GM18498 (cell line): Measurements from ENCODE around the gene POU2F2.

ENCODE experiments used
- ATAC-seq: cut with Tn5 transposase; IDR thresholded peaks from one replicate; pipeline ENCODE4 v1.9.1; 2021; ENCODE audit warnings: mild to moderate bottlenecking, moderate library complexity; ENCODE audit not compliant: unreplicated experiment

The POU2F2 gene

DNA sequence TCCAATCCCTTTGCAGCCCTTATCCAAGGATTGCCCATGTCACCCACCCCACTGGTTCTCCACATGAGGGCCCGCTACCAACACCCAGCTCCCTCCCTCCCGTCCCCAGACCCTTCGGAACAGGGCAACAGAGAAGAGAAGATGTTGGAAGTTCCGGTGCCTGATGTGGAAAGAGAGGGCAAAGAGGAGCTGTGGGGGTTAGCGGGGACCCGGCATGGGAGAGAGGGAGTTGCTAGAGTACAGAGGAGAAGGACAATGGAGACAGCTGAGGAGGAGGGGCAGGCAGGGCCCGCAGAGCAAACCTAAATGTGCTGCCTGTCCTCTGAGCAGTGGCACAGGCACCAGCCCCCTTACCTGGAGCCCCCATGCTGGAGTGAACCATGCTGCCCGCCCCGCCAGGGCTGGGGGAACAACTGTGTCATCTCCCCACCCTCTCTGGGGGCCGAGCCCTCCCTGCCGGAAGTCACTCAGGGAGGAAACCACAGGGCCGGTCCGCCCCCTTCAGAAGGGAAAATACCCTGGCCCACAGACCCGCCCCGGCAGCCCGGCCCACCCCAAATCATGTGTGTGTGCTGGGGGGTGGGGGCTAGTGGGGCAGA is at the start of gene POU2F2:
Gene POU2F2, minus strand, starts transcription at position 417 of the 599 bp plus-strand sequence. Its CDS starts 35 bp downstream, at position 382.
- ATAC-seq = peak; percentile 45

DNA sequence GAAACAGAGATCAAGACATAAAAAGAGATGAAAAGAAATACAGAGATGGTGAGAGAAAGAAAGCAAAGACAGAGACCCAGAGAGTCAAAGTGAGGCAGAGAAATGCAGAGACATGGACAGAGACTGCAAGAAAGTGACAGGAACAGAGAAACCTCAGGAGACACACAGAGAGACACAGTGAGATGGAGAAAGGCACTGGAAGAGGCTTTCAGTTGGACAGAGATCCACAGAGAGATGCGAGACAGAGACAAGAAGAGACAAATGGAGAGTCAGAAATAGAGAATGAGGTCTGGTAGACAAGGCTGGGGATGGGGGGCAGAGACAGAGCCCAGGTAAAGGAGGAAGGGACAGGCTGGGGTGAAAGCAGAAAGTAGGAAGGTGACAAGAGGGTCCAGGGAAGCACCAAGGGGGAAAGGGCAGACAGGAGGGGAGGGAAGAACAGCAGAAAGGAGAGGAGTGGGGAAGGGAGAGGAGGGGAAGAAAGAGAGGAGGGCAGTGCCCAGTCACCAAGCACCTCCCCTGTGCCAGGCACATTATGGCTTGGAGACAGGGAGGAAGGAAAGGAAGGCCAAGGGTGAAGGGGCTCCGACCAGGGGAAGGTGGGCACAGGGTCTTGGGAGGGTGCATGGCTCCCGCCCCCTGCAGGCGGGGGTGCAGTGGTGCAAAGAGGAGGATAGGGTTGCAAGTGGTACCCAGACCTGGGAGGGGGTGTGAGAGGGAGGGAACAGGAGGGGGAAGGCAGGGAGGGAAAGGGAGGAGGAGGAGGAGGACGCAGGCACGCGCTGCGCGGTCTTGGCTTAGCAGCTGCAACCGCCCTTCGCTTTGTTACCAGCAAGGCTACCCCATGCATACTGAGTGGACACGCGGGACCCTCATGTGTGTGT is 46.8 kb upstream of the POU2F2 start:
- ATAC-seq = no peak

DNA sequence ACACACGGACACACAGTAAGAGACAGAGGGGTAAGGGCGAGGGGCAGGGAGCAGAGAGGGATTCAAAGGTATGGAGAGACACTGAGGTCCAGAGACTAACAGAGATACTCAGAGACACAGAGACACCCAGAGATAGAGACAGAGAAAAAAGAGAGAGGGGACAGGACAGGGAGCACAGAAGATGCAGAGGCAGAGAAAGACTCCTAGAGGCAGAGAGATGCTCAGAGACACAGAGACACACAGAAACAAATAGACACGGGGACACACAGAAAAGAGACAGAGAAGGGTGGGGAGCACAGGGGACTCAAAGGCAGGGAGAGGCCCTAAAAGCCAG is 45.4 kb upstream of the POU2F2 start:
- ATAC-seq = no peak

DNA sequence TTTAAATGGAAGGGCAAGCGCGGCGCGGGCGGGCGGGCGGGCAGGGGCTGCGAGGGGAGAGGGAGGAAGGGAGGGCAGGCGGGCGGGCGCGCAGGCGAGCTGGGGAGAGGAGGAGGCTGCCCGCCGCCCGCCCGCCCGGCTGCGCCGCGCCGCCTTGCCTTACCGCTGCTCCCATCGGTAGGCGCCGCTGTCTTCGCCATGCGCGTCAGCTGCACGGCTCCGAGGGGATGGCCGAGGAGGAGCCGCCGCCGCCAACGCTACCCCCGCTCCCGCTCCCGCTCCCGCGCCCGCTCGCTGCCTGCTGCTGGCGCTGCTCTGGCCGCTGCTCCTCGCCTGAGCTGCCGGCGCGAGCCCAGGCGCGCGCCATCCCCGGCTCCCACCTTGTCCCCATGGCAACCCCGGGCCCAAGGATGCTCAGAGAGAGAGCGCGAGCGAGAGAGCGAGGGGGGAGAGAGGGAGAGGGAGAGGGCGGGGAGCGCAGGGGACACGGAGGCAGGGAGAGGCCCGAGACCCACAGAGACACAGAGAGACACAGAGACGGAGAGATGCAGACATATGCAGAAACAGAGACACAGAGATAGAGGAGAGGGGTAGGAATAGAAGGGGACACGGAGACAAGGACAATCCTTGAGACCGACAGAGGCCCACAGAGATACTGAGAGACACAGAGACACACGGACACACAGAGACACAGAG is 44.9 kb upstream of the POU2F2 start:
- ATAC-seq = peak; percentile 63

DNA sequence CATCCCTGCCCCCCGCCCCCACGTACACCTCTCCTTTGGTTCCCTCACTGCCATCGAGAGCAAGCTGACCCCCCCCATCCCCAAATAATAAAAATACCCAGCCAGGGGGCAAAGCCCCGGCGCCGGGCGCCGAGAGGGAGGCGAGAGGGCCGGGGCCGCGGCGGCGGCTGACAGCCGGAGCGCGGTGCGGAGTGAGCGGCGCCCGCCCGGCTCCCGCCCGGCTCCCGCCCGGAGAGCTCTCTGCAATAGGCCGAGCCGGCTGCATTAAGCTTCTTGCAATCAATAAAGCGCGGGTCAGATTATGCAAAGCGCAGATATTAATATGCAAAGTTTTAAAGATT is 44.4 kb upstream of the POU2F2 start:
- peak; percentile 21 for ATAC-seq

DNA sequence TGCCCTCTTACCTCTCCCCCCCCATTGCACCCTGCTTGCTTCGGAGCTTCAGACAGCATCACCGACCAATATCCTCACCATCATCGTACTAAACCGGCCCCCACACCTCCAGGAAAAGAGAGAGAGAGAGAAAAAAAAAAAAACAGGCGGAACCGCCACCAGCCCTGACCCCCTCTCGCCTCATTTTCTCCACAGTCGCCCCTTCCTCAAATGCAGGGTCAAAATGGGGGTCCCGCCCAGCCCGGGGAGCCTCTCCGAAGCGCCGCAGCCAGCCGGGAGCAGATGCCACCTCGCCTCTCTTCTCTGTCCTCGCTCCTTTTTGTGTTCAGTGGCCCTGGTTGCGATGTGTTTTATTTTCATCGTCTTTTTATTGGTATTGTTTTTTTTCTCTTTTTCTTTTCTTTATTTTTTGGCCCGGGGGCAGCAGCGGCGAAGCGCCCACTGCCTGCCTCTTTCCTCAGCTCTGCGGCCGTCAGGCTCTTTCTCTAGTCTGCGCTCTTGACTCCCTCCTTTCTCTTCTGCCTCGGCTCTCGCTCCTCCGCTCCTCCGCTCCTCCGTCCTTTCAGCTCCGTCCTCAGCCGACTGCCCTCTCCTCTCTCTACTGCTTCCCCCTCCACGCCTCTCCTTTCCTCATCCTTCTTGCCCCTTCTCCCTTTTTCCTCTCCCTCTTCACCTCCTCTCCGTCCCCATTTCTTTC is 43.9 kb upstream of the POU2F2 start:
- ATAC-seq = no peak

DNA sequence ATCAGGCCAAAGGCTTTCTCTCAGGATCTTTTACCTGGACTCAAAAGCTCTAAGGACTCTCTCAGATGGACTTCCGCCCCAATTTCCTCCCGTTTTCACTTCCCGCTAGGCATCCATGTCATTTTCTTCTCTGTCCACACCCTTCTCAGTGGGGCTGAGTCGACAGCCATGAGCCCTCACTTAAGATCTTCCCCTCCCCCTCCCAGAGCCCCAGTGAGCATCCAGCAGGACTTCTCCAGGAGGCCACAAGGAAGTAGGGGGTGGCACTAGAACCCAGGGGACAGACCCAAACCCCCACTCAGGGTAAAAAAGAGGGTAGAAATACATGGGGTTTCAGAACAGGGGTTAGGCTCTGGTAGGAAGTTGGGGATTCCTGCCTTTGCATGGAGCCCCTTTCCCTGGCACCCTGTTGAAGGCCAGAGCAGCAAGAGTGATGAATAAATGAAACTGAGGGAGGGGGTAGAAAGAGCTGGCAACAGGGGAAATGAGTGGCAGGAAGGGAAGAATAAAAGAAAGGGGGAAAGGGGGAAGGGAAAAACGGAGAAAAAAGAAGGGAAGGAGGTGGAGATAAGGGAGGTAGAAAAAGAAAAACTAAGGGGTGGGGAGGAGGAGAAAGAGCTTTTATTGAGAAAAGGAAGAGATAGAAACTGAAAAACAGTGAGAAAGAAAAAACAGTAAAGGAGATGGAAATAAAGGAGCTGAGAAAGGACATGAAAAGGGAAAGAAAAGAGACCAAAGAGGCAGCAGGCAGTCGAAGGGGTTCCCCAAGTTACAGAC is 42.9 kb upstream of the POU2F2 start:
- no peak for ATAC-seq

DNA sequence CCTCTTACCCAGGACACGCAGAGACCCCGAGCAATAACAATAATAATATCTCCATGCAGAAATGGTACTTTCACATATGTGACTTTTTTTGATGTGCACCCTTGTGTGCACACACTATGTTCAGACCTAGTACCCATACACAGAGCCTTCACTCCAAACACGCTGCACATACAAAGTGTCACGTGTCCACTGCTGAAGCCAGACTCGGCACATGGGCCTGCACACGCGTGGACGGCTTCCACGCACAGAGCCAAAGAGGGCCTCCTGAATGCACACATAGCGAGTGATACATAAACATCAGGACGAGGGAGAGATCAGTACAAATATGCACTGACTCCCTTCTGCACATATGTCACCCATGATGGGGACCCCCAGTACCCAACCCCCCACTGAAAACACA is 41.9 kb upstream of the POU2F2 start:
- ATAC-seq = no peak

DNA sequence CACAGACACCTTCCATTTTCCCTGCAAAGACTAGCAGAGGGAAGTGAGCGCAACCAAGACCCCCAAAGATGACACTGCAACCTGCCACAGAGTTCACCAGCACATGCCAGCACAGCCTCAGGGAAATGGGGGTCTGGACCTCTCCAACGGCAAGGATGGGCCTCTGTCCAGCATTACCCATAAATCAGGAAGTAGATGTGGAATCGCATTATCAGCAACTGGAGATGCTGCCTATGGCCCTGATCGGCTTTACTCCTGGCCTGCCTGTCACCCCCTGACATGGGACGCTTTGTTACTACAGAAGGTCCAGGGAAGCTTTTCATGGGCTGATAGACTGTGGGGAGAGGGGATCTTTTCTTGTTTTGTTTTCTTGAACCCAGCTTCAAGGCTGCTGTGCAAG is 41.4 kb upstream of the POU2F2 start:
- no peak for ATAC-seq

DNA sequence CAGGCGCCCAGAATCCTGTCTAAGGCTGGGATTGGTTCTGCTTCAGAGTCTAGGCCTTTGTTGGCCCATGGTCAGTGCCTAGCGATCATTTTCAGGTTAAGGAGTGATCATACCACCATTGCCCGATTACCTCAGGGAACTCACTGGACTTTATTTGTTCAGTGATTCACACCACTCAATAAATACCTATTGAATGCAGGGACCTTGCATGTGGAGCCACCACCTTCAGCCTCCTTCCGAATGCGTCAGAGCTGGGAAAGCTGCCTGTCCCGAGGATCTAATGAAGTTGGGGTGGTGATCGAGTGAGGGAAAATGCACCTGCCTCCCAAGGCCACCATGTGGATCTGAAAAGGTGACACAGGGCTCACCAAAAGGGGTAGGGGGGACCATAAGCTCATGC is 40.0 kb upstream of the POU2F2 start:
- ATAC-seq = no peak

DNA sequence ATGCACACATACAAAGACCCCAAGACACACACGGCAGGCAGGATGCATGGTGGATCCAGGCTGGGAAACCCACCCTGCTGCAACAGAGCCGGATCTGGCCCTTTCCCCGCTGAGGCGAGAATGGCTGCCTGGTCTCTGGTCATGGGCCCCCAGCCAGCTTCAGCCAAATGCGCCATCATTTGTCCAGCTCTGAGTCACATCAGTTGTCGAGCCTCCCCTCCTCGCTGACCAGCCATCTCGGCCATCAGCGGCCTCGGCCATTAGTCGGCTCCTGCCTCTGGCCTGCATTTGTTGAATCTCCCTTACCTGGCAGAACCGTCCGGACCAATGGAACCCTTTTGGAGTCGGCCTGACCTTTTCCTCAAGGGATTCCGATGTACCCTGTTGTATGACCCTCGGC is 38.5 kb upstream of the POU2F2 start:
- ATAC-seq = no peak

DNA sequence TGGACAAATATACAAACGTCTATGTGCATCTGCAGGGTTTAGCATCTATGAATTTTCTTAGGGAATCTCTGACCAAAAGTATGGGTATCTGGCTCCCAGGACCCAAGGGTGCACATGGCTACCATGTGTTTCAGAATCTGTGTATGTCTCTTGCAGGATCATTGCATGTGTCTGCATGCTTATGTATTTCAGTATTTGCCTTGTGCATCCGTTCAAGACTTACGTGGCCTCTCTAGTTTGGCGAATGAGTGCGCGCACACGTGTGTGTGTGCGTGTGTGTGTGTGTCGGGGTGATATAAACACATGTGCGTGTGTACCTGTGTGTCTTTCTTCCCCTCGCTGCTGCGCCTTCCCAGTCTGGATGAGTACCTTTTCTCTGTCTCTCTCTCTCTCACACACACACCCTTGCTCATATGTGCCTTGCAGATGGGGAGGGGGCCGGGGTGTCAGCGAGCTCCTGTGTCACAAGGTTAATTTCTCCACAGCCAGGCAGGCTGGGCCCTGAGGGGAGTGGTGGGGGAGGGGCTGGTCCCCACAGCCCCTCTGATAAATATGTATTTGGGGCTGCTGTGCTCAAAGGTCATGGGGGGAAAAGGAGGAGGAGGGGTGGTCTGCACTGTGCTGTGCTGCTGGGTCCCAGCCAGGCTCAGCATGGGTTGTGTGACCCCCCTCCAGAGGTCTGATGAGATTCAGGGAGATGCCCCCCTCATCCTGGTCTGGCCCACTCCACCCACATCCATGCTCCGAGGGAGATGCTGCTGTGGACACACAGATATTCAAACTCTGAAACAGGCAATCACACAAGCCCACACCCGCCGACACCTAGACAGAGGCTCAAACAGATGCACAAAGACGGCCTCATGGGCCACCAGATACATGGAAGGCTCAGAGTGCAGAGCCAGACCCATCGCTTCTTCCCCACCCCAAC is 37.5 kb upstream of the POU2F2 start:
- ATAC-seq = no peak

DNA sequence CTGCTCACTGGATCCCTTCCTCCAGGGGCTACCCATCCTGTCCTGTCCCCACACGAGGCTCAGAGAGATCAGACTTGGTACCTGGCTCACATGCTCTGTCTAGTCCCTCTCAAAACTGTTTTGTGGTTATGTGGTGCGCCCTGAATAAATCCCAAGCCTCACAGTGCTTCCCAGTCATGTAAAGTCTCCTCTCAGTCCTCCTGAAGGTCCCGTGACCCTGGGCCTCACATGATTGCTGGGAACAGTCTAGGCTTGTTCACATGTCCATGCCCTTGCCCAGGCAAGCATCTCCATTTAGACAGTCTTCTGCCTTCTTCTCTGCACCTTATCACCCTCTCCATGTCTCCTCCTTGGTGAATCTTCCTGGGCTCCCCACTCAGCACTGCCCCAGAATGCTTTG is 36.0 kb upstream of the POU2F2 start:
- no peak for ATAC-seq

DNA sequence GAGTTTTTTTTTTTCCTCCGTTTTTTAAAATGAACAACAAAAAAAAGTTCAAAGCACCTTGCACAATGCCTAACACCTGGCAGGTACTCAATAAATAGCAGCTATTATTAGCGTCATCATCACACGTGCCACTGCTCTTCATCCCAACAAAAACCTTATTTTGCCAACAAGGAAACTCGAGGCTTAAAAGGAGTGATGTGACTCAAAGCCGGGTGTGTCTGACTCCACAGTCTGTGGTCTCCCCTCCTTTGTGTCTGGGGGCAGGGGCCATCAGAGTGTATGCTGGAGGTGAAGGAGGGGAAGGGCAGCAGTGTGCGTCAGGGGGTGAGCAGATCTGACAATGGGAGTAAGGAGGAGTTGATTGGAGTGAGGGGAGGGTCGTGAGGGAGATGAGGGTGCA is 34.1 kb upstream of the POU2F2 start:
- no peak for ATAC-seq

DNA sequence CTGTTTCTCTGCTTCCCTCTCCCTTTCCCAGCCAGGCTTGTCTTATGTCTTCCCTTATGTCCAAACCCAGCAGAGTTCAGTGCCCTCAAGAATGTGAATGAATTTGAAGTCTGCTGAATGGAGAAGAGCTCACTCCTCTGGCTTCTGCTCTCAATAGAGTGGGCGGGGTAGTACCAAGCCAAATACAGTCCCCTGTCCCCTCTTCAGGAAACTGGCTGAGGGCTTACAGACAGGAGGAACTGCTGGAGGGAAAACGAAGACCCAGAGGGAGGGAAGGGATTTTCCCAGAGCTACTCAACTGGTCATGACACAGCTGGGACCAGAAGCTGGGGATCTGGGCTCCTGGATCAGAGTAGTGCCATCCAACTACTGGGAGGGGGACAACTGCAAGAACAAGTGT is 32.9 kb upstream of the POU2F2 start:
- ATAC-seq = no peak

DNA sequence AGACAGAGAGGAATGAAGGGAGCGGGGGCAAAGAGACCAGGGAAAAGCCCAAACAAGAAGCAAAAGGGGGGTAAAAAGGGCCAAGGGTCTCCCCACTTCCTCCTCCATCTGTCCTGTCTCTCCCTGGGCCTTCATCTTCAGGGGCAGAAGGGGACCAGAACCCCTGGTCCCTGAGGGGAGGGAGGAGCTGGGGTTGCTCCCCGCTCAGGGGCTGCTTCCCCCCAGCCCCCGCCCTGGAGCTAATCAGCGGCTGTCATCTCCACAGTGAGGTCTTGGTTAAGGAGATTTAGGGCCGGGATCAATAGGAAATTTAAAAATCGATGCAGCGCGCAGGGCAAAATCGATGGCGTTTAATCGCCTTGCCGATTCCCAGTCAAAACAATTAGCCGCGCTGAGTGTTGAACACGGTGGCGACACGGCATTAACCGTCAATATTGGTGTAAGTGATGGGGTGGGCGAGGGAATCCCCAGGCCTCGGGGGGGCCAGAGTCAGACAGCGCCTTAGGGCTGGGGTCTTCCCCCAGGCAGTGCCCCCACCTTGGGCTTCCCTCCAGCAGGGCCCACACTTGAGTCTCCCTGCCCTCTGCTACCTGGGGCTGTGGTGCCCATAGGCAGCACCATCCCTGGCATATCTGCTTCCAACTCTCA is 29.5 kb upstream of the POU2F2 start:
- ATAC-seq = no peak

DNA sequence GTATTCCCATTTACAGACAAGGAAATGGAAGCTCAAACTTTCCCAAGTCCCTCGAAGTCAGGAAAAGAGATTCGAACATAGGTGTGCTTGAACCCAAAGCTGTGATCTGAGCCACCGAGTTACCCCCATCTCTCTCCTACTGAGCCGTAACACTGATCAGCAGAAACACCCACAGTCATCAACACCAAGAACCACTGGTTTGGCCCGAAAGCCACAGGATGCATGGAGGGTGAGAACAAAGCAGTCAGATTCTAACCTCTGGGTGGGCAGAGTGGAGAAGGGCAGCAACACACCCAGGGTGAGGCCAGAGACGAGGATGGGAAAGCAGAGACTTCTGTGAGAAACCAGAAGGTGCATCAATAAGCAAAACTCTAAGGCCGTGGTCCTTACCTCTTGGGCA is 27.7 kb upstream of the POU2F2 start:
- no peak for ATAC-seq

DNA sequence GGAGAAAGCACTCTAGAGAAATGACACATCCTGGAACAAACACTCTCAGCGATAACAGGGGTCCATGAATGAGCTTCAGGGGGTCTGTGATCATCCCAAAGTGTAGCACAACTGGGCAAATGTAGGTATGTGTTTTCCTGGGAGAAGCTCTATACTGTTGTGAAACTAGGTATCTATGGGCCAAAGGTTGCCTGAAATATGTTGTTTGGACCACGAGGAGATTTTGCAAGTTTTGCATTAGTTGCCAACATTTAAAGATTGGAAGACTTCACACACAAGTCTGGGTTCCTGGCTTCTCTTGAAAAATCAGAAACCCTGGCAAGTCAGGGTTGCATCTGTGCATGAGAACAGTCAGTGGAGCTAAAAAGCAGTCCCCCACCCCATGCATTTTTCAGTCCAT is 26.7 kb upstream of the POU2F2 start:
- no peak for ATAC-seq

DNA sequence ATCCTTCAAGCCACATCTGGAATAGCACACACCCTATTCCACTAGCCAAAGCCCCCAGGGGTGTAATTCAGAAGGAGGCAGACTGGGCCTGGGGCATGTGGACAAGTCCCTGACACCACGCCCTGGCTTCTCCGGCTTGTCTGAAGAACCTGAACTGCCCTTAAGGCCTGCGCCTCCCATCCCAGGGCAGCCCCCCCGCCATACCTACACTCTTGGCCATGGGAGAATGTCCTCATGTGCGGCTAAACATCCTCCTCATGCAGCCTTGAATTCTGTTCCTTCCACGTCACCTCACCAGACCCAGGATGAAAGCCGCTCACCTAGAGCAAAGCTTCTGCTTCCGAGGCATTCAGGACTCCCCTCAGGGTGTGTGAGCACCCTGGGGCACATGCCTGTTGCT is 24.3 kb upstream of the POU2F2 start:
- ATAC-seq = no peak
